T-cell (primary cell): ENCODE measurements around the gene NCAM1. TPM values are rescaled to one million over a fixed set of nuclear protein-coding genes. Genes with fewer than 3 reads are reported as not detected.

ENCODE experiments used
- ATAC-seq, 4 experiments: fragments of 200-7000 bp in 3 of 4; fragments of 150-1000 bp in 1 of 4; cut with Tn5 transposase; replicated peaks in 1 of 4; 1 replicate in 3 of 4; 2 replicates in 1 of 4; pipeline ENCODE4 v1.10.0; 2021; ENCODE audit warnings: moderate library complexity in 3 of 4, mild to moderate bottlenecking in 2 of 4, moderate number of reproducible peaks in 1 of 4
- CTCF ChIA-PET, 2 donors: fragments of 300-600 bp; sonication (Branson Sonifier 250); formaldehyde crosslinking; loops; one replicate each; lab custom pipeline; 2022; ENCODE audit warnings: antibody characterized with exemption in 2 of 2; lab: Charles Lee
- POLR2A ChIA-PET, 2 donors: fragments of 300-600 bp; sonication (Branson Sonifier 250); formaldehyde crosslinking; loops; one replicate each; lab custom pipeline; 2022; ENCODE audit warnings: antibody characterized with exemption in 2 of 2; lab: Charles Lee
- DNase-seq, 35 experiments: peaks; one replicate each; pipeline versions ENCODE4 v3.0.0 to v3.0.0-alpha.2; 2013 to 2023
- H3K27ac ChIP-seq: one replicate; pipeline ENCODE4 v1.5.1; 2013; ENCODE audit warnings: low read length
- H3K27me3 ChIP-seq, 2 experiments: replicated peaks in 1 of 2; 1 replicate in 1 of 2; 2 replicates in 1 of 2; pipeline versions ENCODE4 v1.6.1 to v1.7.0; 2013; ENCODE audit warnings: low read length in 1 of 2, mixed read lengths in 1 of 2; ENCODE audit not compliant: control insufficient read depth in 2 of 2, insufficient read depth in 2 of 2; ENCODE audit errors: extremely low read depth in 1 of 2
- H3K36me3 ChIP-seq, 2 donors: 1 replicate in 1 of 2; 2 replicates in 1 of 2; pipeline versions ENCODE4 v1.6.1 to v1.7.0; 2013; ENCODE audit warnings: low read length in 1 of 2; ENCODE audit not compliant: control insufficient read depth in 2 of 2, insufficient read depth in 1 of 2; ENCODE audit errors: extremely low read depth in 1 of 2
- H3K4me1 ChIP-seq, 2 experiments: 1 replicate in 1 of 2; 2 replicates in 1 of 2; pipeline versions ENCODE4 v1.6.1 to v1.7.0; 2013; ENCODE audit warnings: low read length in 2 of 2, mixed read lengths in 1 of 2; ENCODE audit not compliant: insufficient read depth in 2 of 2, control insufficient read depth in 1 of 2; ENCODE audit errors: extremely low read depth in 1 of 2
- H3K4me3 ChIP-seq, 2 donors: 1 replicate in 1 of 2; 2 replicates in 1 of 2; pipeline versions ENCODE4 v1.5.1 to v1.7.0; 2013; ENCODE audit warnings: mild to moderate bottlenecking in 2 of 2, low read length in 1 of 2, moderate library complexity in 1 of 2; ENCODE audit not compliant: control insufficient read depth in 1 of 2; ENCODE audit errors: extremely low read depth in 1 of 2
- H3K9me3 ChIP-seq: 2 replicates; pipeline ENCODE4 v1.7.0; 2013
- H3K27ac Mint-ChIP-seq, 2 donors: one replicate each; pipeline ENCODE4 v1.8.0; 2020 to 2021; ENCODE audit warnings: mild to moderate bottlenecking in 2 of 2, mixed read lengths in 2 of 2
- H3K27me3 Mint-ChIP-seq, 2 donors: one replicate each; pipeline ENCODE4 v1.8.0; 2021 to 2022; ENCODE audit warnings: mixed read lengths in 2 of 2
- H3K36me3 Mint-ChIP-seq: one replicate; pipeline ENCODE4 v1.8.0; 2021; ENCODE audit warnings: mixed read lengths
- H3K4me1 Mint-ChIP-seq, 3 donors: one replicate each; pipeline ENCODE4 v1.8.0; 2020 to 2022; ENCODE audit warnings: mixed read lengths in 3 of 3, mild to moderate bottlenecking in 1 of 3
- H3K4me3 Mint-ChIP-seq, 3 donors: one replicate each; pipeline ENCODE4 v1.8.0; 2020 to 2022; ENCODE audit warnings: mild to moderate bottlenecking in 3 of 3, mixed read lengths in 3 of 3, moderate library complexity in 3 of 3
- H3K9me3 Mint-ChIP-seq, 3 donors: one replicate each; pipeline ENCODE4 v1.8.0; 2020 to 2022; ENCODE audit warnings: mixed read lengths in 3 of 3
- WGBS: methylation state at CpG from one replicate; pipeline ENCODE4 v1.1.5; 2013; ENCODE audit warnings: missing lambda C conversion rate; ENCODE audit not compliant: insufficient coverage; 5-methylcytosine and 5-hydroxymethylcytosine counted together
- total RNA-seq, 35 experiments: library from RNA in 6 of 35; stranded (reverse) in 6 of 35; fragments of 120-200 nt in 1 of 35; gene quantifications; one replicate each; pipeline versions ENCODE4 v1.2.1 to v1.2.4 and lab custom pipeline; 2013 to 2026

The NCAM1 gene
- total RNA-seq, 5 donors from 2014 or later (not counting 1 experiment from before 2014, with no cell fraction given), result 0.90 to 1.8 (median 1.1) TPM

- Histone ChIP-seq H3K27me3 (no peaks in the 10 kb centered on the region), H3K4me3 (no peak overlapping the region), H3K4me1 (no peaks in the 10 kb centered on the region), H3K9me3 (no peaks in the 10 kb centered on the region), H3K27ac (no peak overlapping the region), H3K36me3 (no peaks in the 10 kb centered on the region)
- Mint-ChIP-seq H3K9me3 (no peaks in the 10 kb centered on the region), H3K36me3 (no peaks in the 10 kb centered on the region), H3K4me3 (no peak overlapping the region), H3K27me3 (peaks cover 8 to 22% of the 10 kb centered on the region in 2 donors), H3K4me1 (no peaks in the 10 kb centered on the region), H3K27ac (no peak overlapping the region)
- CTCF ChIA-PET, result no interaction called here
- WGBS, result 69% methylated on average over 3 of the region's 5 CpGs
- DNase-seq, result no peak
- POLR2A ChIA-PET, result no interaction called here
- ATAC-seq, result no peak
These were observed 11.4 kb downstream of the NCAM1 start for GRCh38 chr11:112972399-112973145.

- H3K4me1 ChIP-seq, result no peaks in the 10 kb centered on the region
- POLR2A ChIA-PET, result no interaction called here
- CTCF ChIA-PET, result no interaction called here
- WGBS, result 53% methylated on average over 2 of the region's 4 CpGs
- no peaks in the 10 kb centered on the region for H3K9me3 ChIP-seq
- DNase-seq (no peak), ATAC-seq (no peak)
- H3K4me1 Mint-ChIP-seq, result no peaks in the 10 kb centered on the region
- H3K27me3 Mint-ChIP-seq, result peaks cover 10 to 14% of the 10 kb centered on the region in 2 donors
- H3K27ac ChIP-seq, result no peak overlapping the region
- no peaks in the 10 kb centered on the region for H3K9me3 Mint-ChIP-seq
- H3K27ac Mint-ChIP-seq, result no peak overlapping the region
- no peaks in the 10 kb centered on the region for H3K36me3 Mint-ChIP-seq
- H3K4me3 ChIP-seq, result no peak overlapping the region
- no peaks in the 10 kb centered on the region for H3K36me3 ChIP-seq
- no peak overlapping the region for H3K4me3 Mint-ChIP-seq
- H3K27me3 ChIP-seq, result no peaks in the 10 kb centered on the region
These were observed 13.8 kb downstream of the NCAM1 start for GRCh38 chr11:112975051-112975450.

DNA sequence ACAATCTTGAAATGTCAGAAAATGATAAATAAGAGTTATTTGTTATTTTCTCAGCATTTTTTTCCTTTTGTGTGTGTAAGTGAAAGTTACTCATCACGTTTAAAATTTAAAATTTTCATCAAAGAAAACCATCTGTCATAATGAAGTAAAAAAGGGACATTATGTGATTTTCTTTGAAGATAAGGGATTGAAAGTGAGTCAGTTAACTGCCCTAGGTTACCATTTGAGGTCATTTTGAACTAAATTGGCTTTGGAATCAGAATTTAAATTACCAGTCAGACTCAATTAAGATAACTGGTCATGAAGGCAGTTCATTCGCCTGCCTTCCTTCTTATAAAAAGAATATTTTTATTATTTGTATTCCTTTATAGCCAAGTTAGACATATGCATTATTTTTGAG, 14.3 kb downstream of the NCAM1 start:
- H3K36me3 Mint-ChIP-seq, result no peaks in the 10 kb centered on the region
- no peak overlapping the region for H3K4me3 Mint-ChIP-seq
- ATAC-seq (no peak), DNase-seq (no peak)
- Histone ChIP-seq H3K4me1 (no peaks in the 10 kb centered on the region), H3K9me3 (no peaks in the 10 kb centered on the region), H3K36me3 (no peaks in the 10 kb centered on the region), H3K4me3 (no peak overlapping the region), H3K27ac (no peak overlapping the region), H3K27me3 (no peaks in the 10 kb centered on the region)
- peaks cover 10% of the 10 kb centered on the region in 2 donors for H3K27me3 Mint-ChIP-seq
- no peaks in the 10 kb centered on the region for H3K9me3 Mint-ChIP-seq
- CTCF ChIA-PET, result no interaction called here
- no CpG with 5 or more reads among the region's 2 CpGs for WGBS
- POLR2A ChIA-PET, result no interaction called here
- H3K4me1 Mint-ChIP-seq, result no peaks in the 10 kb centered on the region
- no peak overlapping the region for H3K27ac Mint-ChIP-seq

DNA sequence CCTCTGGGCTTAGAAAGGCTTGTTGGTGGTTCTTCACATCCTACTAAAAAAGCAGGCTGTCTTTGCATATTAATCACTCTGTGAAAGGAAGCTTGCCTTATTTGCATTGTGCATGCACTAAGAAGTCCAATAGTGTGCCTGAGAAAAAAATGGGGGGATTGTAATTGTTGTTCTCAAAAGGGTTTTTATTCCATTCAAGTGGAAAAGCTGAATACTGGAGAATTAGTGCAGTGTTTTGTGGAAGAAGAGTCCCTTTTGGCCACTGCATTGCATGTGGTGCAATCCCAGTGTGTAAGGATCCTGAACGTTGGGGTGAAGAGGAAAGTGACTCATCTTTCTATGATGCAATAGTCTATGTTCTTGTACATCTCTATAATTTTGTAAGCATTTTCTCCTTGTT, 16.5 kb downstream of the NCAM1 start:
- H3K36me3 ChIP-seq, result no peaks in the 10 kb centered on the region
- H3K4me1 Mint-ChIP-seq, result no peaks in the 10 kb centered on the region
- DNase-seq, result no peak
- H3K27me3 Mint-ChIP-seq, result peaks cover 10% of the 10 kb centered on the region in 2 donors
- H3K36me3 Mint-ChIP-seq, result no peaks in the 10 kb centered on the region
- H3K4me3 Mint-ChIP-seq, result no peak overlapping the region
- no peaks in the 10 kb centered on the region for H3K27me3 ChIP-seq
- no peaks in the 10 kb centered on the region for H3K9me3 ChIP-seq
- ATAC-seq, result no peak
- no peak overlapping the region for H3K27ac ChIP-seq
- WGBS, result no CpG with 5 or more reads among the region's 1 CpG
- H3K4me1 ChIP-seq, result no peaks in the 10 kb centered on the region
- ChIA-PET CTCF (no interaction called here), POLR2A (interaction anchor here in 1 of 2 donors (0.9 kb wide), 1 partner anchor 12 kb away, joined by 3 read pairs; no protein-coding TSS in a partner anchor)
- H3K9me3 Mint-ChIP-seq, result peaks cover 0 to 5% (median 0%) of the 10 kb centered on the region in 3 donors
- H3K4me3 ChIP-seq, result no peak overlapping the region
- no peak overlapping the region for H3K27ac Mint-ChIP-seq

DNA sequence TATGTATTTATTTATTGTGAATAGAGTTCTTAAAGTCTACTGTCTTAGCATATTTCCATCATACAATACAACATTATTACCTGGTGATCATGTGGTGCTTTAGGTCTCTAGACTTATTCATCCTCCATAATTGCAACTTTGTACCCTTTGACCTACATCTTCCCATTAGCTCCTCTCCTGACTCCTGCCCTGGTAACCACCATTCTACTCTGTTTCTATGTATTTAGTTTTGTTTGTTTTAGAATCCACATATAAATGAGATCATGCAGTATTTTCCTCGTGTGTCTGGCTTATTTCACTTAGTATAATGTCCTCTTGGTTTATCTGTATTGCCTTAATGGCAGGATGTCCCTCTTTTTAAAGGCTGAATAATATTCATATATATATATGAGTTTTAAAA, 22.7 kb downstream of the NCAM1 start:
- POLR2A ChIA-PET, result no interaction called here
- no peaks in the 10 kb centered on the region for H3K27me3 ChIP-seq
- Mint-ChIP-seq H3K9me3 (peaks cover 7 to 16% (median 15%) of the 10 kb centered on the region in 3 donors), H3K4me1 (no peaks in the 10 kb centered on the region), H3K27me3 (peaks cover 0 to 4% of the 10 kb centered on the region in 2 donors), H3K36me3 (no peaks in the 10 kb centered on the region), H3K27ac (no peak overlapping the region), H3K4me3 (no peak overlapping the region)
- H3K4me3 ChIP-seq, result no peak overlapping the region
- no peaks in the 10 kb centered on the region for H3K4me1 ChIP-seq
- no CpG with 5 or more reads among the region's 1 CpG for WGBS
- DNase-seq (no peak), ATAC-seq (no peak)
- CTCF ChIA-PET, result no interaction called here
- no peaks in the 10 kb centered on the region for H3K9me3 ChIP-seq
- H3K36me3 ChIP-seq, result no peaks in the 10 kb centered on the region
- H3K27ac ChIP-seq, result no peak overlapping the region

DNA sequence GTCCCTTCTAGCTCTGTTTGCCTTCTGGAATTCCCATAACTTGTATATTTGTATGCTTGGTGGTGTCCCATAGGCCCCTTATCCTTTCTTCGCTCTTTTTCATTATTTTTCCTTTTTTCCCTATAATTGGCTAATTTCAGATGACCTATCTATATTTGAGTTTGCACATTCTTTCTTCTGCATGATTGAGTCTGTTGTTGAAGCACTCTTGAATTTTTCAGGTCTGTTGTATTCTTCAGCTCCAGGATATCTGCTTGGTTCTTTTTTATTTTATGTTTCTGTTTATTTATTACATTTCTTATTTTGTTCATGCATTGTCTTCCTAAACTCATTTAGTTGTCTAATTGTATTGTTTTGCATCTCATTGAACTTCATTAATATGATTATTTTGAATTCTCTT, 28.0 kb downstream of the NCAM1 start:
- H3K27ac ChIP-seq, result no peak overlapping the region
- H3K9me3 ChIP-seq, result no peaks in the 10 kb centered on the region
- ChIA-PET CTCF (no interaction called here), POLR2A (no interaction called here)
- H3K4me1 ChIP-seq, result no peaks in the 10 kb centered on the region
- WGBS, result no CpG with 5 or more reads among the region's 1 CpG
- Mint-ChIP-seq H3K4me3 (no peak overlapping the region), H3K9me3 (peaks cover 13 to 15% (median 13%) of the 10 kb centered on the region in 3 donors), H3K27ac (no peak overlapping the region), H3K27me3 (peaks cover 0 to 6% of the 10 kb centered on the region in 2 donors), H3K4me1 (no peaks in the 10 kb centered on the region), H3K36me3 (no peaks in the 10 kb centered on the region)
- no peak overlapping the region for H3K4me3 ChIP-seq
- no peaks in the 10 kb centered on the region for H3K36me3 ChIP-seq
- no peaks in the 10 kb centered on the region for H3K27me3 ChIP-seq
- DNase-seq (no peak), ATAC-seq (no peak)
